Head of caudate nucleus (tissue), 42 donors: Measurements from ENCODE around the gene PLEKHA3.
"Not testable (repeated sequence)": the region's sequence is repeated elsewhere in the genome, so short reads cannot be mapped to it uniquely, and the experiment has no call there.

Source experiments
- DNase-seq, 42 donors: peaks; one replicate each; pipeline versions ENCODE4 v3.0.0 to v3.0.0-alpha.2; 2020 to 2021; ENCODE audit warnings: mixed read lengths in 7 of 42
- intact Hi-C: fragments of 100-400 bp; cut with DNase I; formaldehyde crosslinking; loops from one replicate; pipeline ENCODE4 v1.15.0; 2022

PLEKHA3 gene

GRCh38 chr2:178513876-178514275, 33.6 kb downstream of the PLEKHA3 start:
- no peak for DNase-seq
- intact Hi-C loops = no loop called here

- DNase-seq = no peak
- intact Hi-C loops = no loop called here
Observed at GRCh38 chr2:178514664-178515063, 34.4 kb downstream of the PLEKHA3 start.

- no peak for DNase-seq
- intact Hi-C loops = no loop called here
Observed at GRCh38 chr2:178517496-178517895, 37.2 kb downstream of the PLEKHA3 start.

- no peak for DNase-seq
- intact Hi-C loops = no loop called here
Observed at GRCh38 chr2:178521304-178522150, 41.3 kb downstream of the PLEKHA3 start.

GRCh38 chr2:178522950-178523595, 42.8 kb downstream of the PLEKHA3 start:
- intact Hi-C loops = no loop called here
- DNase-seq = peak; percentile 60 to 90 (median 78)

- DNase-seq = no peak
- intact Hi-C loops = no loop called here
Observed at GRCh38 chr2:178523596-178524134, 43.4 kb downstream of the PLEKHA3 start.

GRCh38 chr2:178525010-178525409, 44.8 kb downstream of the PLEKHA3 start:
- DNase-seq, intact Hi-C loops: not testable (repeated sequence)

- DNase-seq, intact Hi-C loops: not testable (repeated sequence)
Observed at GRCh38 chr2:178525460-178525859, 45.2 kb downstream of the PLEKHA3 start.

GRCh38 chr2:178526256-178526655, 46.0 kb downstream of the PLEKHA3 start:
- intact Hi-C loops = no loop called here
- no peak for DNase-seq

- intact Hi-C loops = no loop called here
- DNase-seq = no peak
Observed at GRCh38 chr2:178527592-178527991, 47.3 kb downstream of the PLEKHA3 start.

- intact Hi-C loops = no loop called here
- no peak for DNase-seq
Observed at GRCh38 chr2:178528647-178529046, 48.4 kb downstream of the PLEKHA3 start.

GRCh38 chr2:178529194-178529593, 48.9 kb downstream of the PLEKHA3 start:
- intact Hi-C loops = no loop called here
- no peak for DNase-seq

GRCh38 chr2:178530131-178530530, 49.9 kb downstream of the PLEKHA3 start:
- no peak for DNase-seq
- intact Hi-C loops = no loop called here

- intact Hi-C loops = no loop called here
- DNase-seq = no peak
Observed at GRCh38 chr2:178530625-178531142, 50.4 kb downstream of the PLEKHA3 start.

- intact Hi-C loops = no loop called here
- no peak for DNase-seq
Observed at GRCh38 chr2:178531168-178531567, 50.9 kb downstream of the PLEKHA3 start.

- intact Hi-C loops = no loop called here
- DNase-seq = no peak
Observed at GRCh38 chr2:178536037-178536436, 55.8 kb downstream of the PLEKHA3 start.

GRCh38 chr2:178542161-178542560, 61.9 kb downstream of the PLEKHA3 start:
- no peak for DNase-seq
- intact Hi-C loops = no loop called here

GRCh38 chr2:178542569-178542968, 62.3 kb downstream of the PLEKHA3 start:
- DNase-seq = no peak
- intact Hi-C loops = no loop called here

GRCh38 chr2:178550352-178550751, 70.1 kb downstream of the PLEKHA3 start:
- DNase-seq = no peak
- intact Hi-C loops = no loop called here

GRCh38 chr2:178553047-178553446, 72.8 kb downstream of the PLEKHA3 start:
- intact Hi-C loops = no loop called here

More at GRCh38 chr2:178553047-178553446, 72.8 kb downstream of the PLEKHA3 start:
- peak in 3 of 42 donors; percentile 1 to 27 (median 17) for DNase-seq
